HG02885 (cell line): ENCODE results near the gene KRT12.

Source experiments
- ATAC-seq: cut with Tn5 transposase; IDR thresholded peaks from one replicate; pipeline ENCODE4 v1.9.1; 2021; ENCODE audit warnings: mild to moderate bottlenecking; ENCODE audit not compliant: unreplicated experiment, poor library complexity

Gene KRT12

DNA sequence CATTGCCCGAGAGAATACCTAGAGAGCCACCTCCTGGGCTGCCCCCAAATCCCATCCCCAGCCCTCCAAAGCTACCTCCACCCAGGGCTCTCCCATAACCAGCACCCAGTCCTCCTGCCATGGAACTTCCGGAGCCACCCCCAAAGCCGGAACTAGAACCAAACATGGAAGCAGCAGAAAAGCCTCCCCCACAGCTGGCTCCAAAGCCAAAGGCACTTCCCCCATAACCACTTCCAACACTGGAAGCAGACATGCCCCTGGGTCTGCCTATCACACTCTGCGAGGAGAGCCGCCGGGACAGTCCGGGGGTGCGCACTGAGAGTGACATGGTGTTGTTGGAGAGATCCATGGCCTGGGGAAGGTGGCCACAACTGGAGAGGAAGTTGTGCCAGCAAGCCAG, at the start of gene KRT12:
Gene KRT12, minus strand, starts transcription at position 386 of the 400 bp plus-strand sequence. Its CDS starts 37 bp downstream, at position 349.
- ATAC-seq: no peak

DNA sequence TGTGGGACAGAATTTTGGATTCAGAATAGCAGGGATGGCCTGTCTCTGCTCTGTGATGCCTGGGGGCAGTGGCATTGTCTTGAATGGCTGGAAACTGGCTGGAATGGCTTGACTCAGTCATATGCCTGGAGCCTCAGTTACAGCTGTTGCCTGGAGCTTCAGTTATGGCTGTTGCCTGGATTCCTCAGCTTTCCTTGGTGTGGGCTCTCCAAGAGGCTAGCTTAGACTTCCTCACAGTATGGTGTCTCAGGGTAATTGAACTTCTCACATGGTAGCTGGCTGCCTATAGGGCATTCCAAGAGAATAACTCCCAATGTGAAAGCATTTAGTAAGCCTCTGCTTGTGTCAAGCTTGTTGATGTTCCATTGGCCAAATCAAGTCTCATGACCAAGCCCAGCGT, 49.3 kb upstream of the KRT12 start:
- no peak for ATAC-seq

DNA sequence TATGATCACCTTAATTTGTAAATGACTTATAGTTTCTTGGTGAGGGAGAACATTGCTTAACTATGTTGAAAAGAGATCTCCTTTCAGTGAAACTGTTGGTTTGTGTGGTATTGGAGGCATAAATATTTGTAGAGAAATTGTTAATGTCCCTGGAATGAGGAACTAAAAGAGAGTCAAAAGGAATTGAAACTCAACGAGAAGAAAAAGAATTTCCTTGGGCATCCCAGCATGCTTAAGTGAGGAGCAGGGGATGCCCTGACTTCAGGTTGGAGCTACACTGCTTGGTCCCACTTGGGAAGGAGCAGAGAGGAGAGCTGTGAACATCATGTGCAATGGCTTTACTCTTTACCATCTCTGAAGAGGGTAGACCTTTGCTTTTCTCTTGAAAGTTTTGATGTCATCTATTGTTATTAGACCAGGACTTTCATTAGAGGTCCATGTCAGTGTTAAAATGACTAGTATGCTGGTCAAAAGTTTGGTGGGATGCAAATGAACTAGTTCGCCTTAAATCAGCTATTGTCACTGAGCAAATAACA, 48.8 kb upstream of the KRT12 start:
- ATAC-seq: peak; percentile 46

DNA sequence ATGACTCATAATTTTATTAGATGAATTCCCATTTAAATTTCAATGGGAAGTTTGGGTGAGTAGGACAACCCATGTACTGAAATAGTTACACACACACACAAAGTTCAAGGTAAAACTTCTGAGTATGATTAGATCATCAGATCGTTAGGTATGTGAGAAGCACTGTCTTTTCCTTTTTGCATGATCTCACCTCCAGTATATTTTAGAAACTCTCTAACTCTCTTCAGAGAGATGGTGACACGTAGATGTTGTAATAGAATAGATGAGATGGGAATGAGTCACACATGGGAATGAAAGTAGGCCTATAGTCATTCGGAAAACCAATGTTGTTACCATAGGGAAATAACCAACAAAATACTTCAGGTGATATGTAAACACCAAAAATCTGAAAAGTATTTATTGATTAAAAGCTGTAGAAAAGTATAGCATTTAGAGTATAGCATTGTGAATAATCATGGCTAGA, 48.2 kb upstream of the KRT12 start:
- ATAC-seq: peak; percentile 56

DNA sequence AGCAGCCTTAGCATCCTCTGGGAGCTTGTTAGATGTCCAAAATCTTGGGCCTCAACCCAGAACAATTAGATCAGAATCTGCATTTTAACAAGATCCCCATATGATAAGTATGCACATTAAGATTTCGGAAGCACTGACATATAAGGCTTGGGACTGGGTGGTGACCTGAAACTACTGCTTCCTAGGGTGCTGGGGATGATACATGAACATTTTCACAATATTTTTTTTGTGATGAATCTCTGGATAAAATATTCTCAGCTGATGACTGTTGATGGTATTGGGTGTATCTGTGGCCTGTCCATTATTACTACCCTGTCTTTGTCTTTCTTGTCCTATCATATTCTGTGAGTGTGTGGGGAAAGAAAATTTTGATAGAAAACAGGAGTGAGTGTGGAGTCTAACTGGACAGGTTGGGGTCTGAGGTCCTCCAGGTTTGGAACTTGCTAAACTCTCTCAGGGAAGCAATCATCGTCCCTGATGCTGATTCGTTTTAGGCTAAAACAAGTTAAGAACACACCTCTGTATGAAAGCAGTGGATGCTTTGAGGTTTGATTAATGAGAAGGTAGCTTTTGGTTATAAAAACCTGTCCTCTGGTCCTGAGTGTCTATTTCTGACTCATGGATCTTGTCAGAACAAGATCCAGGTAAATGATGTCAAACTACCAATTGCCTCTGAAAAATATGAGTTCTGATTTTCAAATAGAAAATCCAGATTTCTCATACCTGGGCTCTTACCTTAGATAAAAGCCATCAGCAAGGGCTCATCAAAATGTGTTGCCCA, 47.2 kb upstream of the KRT12 start:
- ATAC-seq: no peak

DNA sequence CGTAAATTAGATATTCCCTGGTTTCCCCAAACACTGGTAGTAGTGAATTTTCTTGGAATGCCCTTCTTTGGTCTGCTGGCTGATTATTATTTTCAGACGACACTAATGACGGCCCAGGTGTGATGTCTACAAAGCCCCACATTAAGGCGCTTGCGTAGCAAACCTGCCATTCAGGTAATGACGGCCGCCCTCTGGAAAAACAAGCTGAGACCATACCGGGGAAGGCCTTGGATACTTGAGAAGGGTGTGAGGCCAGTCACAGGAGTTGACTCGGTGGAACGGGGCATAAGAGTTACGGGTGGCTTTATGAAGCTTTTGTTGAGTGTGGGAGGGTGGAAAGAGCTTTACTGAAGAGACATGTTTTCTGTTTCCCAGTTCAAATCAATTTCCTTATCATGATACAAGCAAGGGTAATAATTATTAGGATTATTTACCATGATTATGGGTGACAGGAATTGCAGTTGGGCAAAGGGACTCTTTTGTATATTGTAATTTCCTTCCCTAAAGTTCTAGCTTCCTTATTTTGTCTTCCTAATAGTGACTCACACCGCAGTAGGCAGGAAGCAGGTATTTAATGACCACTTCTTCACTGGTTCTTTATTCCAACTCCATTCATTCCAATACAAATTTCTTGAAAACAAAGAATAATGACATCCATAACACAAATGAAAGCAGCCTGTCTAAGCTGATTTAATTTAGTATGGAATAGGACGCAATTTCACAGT, 45.6 kb upstream of the KRT12 start:
- no peak for ATAC-seq

DNA sequence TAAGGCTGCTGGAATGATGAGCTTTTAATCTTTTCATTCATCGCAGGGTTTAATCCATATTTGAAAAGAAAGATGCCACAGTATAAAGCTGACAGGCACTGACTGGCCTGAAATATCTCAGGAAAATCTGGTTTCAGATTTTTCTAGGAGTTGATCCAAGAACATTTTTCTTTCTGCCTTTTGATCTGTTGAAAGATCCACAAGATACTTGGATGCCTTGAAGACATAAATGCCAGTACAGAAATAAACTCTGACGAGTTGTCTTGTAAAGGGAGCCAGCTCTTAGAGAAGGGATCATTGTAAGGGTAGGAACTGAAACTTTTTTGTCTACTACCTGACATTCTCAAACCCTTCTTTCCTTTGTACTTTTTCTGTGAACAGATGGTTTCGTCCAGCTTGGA, 43.4 kb upstream of the KRT12 start:
- no peak for ATAC-seq

DNA sequence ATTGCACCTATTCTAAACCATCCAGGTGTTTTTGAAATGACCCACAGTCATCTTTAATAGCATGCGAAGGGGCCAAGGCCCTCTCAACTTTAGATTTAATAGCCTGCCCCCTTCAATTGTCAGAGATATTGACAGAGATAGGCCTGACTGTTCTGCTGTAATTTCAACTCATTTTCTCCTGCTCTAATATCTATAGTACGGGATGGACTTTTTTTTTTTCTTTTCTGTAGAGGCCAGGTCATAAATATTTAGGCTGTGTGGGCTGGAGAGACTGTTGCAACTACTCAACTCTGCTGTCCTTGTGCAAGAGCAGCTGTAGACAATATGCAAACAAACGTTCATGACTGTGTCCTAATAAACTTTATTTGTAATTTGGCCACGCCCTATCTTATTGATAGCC, 42.7 kb upstream of the KRT12 start:
- no peak for ATAC-seq

DNA sequence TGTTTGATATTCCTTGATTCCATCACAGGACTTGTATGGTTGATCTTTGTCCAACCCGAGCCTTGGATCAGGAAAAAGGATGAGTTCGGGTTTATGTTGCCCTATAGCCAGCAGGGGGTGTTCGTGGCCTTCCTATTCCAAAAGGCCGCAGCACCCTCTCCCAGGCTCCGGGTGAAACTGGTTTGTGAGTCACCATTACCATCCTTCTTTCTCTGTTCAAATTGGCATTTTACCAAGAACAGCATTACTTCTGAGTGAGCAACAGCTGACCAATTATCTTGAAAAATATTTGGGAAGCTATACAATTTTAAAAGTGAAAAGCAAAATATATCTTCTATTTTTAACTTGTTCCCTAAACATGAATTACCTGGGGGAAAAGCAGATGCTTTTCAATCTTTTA, 42.3 kb upstream of the KRT12 start:
- ATAC-seq: no peak

DNA sequence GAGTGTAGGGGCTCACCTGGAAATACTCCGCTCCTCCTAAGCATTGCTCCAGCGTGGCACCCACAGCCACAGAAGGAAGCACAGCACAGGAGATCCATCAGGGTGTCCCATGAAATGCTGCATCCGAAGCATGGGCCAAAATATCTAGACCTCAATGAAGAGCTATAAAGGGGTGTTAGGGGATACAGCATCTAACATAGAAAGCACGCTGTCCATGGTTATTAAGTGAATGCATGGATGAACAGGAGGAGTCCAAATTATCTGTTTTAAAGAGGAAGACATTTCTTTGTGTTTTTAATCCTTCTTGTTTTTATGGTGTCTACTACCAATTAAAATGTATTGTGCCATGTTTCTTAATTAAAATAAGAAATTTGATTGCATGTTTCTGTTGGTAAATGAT, 39.6 kb upstream of the KRT12 start:
- ATAC-seq: no peak

DNA sequence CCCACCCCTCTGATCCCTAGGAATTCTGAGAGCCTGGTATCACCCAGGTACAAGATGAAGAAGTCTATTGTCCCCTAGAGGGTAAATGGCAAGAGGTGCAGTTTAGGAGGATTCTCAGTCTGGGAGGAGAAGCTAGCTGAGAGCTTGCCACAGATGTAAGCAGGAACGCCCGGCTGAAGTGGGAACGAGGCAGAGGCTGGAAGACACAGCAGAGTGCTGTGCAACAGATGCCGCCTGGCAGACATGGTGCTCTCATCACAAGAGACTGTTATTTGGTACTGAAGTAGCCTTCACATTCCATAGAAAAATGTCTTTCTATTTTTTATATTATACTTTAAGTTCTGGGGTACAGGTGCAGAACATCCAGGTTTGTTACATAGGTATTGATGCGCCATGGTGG, 38.3 kb upstream of the KRT12 start:
- no peak for ATAC-seq

DNA sequence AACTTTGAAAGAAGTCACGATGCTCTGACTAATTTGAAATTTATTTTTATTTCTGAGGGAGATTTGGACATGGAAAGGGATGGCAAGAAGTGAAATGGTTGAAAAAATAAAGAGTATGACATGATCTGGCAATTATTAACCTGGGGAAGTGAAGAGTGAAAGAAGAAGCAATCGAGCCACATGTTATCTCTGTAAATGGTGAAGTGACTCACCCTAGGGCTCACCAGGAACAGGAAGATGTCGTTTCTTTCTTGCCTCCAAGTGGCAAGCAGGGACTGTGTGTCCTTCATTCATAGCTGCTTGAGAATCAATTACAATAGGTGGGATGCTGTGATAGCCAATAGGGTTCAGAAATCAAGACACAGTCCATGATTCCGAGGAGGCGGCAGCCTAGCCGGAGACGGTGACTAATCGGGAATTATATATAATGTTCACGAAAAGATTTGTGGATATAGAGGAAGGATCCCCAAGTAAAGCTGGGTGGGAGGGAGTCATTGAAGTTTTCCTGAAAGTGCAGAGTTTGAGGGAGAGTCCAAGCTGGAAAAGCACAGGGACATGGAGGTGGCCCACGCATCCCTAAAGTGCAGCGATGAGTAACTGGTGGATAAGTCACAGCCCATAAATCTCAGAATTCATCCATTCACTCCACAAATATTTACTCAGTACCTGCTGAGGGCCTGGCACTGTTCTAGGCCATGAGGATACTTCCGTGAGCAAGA, 36.3 kb upstream of the KRT12 start:
- ATAC-seq: no peak

DNA sequence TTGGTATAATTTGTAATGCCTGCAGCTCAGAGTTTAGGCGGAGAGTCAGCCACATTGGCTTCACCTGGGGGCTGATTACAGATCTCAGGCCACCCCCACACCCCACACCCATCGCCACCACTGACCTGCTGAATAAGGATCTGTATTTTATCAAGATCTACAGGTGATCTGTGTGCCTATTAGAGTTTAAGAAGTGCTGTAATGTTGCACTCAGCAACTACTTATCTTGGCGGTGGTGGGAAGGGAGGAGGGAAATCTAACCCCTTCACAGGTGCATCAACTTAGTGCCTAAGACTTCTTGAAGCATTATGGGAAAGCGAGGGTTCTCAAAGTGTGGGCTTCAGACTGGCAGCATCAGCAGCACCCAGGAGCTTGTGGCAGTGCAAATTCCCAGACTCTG, 35.5 kb upstream of the KRT12 start:
- ATAC-seq: no peak

DNA sequence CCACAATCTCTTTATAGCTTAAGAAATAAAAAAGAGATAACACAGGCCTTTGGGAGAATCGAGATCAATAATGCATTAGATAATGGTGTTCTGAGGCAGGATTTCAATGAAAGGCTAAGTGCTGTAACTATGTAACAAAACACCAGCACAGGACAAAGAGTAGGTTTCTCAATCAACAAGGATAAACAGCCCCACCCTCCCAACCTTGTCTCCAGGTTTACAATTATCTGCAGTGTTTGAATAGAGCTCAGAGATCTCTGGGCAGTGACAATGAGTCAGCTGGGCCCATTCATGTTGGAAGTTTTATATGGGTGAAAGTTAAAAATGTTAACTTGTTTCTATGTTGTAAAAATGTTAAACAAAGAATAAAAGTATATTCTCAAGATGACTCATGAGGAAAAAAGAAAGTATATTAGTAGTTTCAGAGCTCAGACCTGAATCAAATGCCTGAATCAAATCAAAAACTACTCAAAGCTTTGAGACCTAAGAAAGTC, 35.0 kb upstream of the KRT12 start:
- ATAC-seq: no peak

DNA sequence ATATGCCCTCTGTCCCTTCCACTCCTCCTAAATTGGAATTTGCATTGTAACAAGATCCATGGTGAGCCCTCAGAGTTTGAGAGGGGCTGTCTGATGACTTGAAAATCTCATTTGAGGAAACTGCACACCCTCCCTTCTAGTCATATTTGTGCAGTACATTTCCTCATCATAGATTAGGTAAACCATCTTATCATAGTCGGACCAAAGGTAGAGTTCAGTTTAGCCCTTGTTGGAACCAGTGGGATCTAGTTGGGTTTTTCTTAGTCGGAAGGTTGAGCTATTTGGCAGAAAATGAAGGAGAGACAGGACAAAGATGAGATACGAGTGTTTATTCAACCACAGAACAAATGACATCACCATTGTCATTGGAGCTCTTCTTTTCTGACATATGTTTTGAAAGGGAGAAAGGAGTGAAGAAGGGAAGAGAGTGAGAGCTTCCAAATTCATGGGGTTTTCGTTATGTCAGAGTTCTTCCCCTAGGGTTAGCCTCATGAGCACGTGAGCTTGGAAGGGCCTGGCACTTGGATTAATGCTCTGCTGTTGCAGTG, 33.9 kb upstream of the KRT12 start:
- no peak for ATAC-seq

DNA sequence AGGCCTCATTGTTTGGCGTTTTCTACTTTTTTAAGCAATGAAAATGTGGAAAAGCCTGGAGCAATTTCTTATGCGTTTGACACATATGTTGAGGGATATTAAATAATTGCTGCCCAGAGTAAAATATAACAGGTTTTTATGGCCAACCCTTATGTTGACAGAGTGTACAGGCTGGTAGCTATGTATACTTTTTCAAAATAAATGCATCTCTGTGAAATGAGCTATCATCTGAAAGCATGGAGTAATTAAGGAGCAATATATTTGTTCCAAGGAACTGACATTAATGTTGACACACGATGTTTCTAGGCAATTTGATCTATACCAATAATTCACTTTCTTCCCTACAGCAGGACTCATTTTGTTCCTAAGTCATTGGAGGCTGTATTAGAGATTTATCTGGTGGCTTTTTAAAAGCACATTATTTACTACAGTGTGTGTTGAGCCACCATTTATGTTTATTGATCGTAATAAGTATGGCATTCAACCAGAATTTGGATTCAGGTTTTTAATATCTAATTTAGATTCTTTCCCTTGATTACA, 30.0 kb upstream of the KRT12 start:
- ATAC-seq: no peak

DNA sequence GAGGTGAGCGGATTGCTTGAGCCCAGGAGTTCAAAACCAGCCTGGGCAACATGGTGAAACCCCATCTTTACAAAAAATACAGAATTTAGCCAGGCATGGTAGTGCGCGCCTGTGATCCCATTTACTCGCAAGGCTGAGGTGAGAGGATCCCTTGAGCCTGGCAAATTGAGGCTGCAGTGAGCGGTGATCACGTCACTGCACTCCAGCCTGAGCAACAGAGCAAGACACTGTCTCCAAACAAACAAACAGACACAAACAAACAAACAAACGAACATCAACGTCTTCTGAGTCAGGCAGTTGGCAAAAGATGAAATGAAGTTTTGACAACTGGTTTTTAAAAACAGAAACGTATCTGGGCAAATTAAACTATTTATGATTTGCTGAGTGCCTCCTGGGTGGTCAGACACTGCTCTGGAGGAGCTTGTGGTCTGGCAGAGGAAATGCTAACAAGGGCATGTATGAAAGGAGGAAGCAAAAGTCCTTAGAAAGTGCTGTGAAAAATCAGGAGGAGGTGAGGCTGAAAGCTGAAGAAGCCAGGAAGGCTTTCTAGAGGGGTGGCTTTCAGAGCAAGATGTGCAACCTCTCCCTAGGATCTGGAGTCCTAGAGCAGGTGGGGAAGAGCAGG, 28.2 kb upstream of the KRT12 start:
- ATAC-seq: no peak

DNA sequence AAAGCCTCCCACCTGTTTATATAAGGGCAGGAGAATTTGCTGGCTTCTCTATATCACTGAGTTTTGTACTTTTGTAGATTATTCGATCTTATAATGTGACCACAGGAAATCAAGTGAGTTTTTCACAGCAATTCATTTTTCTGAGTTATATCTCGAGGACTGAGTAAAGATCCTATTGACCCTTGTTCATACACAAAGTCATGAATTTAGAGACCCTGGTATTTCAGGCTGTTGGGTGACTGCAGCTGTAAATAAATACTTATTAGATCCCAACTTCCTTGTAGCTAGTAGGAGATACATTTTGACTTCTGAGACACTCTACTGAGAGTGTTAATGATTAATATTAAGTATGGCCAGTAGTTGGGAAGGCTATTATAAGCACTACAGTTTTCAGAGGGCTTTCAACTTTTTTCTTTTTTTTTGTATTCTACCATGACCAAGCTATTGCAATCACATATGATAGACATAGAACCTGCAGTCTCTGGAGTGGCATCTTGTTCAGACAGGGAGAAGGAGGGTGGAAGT, 21.2 kb upstream of the KRT12 start:
- ATAC-seq: no peak

DNA sequence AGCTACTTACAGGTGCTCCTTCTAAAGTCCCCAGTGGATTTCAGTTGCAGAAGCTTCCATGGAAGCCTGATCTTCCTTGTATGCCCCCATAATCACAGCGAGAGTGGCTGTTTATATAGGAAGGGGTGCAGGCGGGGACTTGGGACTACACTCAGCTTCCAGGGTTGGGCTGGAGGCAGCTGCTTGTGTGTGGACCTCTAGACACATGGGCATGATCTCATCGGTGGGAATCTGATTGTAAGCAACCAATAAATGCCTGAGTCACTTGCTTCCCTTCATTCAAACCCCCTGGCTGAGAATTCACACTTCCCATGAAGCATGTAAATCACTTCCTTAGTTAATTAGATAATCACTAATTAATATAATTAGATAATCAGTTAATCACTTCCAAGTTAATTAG, 19.1 kb upstream of the KRT12 start:
- no peak for ATAC-seq
